ENCODE results near the gene CFAP52. TPM values are rescaled to one million over a fixed set of nuclear protein-coding genes. Genes with fewer than 3 reads are reported as not detected.
"Not testable (repeated sequence)": the region's sequence is repeated elsewhere in the genome, so short reads cannot be mapped to it uniquely, and the experiment has no call there.

Gene CFAP52
- total RNA-seq, 2 donors from 2014 or later, result 1.7 TPM; not detected in 1

GRCh38 chr17:9622961-9623360, 46.5 kb downstream of the CFAP52 start:
- Histone ChIP-seq H3K27me3 (replicated peaks; ENCODE audit: insufficient read depth) (no peaks in the 10 kb centered on the region), H3K27ac (no peak overlapping the region), H3K36me3 (no peaks in the 10 kb centered on the region), H3K4me3 (no peak overlapping the region), H3K9me3 (no peaks in the 10 kb centered on the region), H3K4me1 (replicated peaks) (no peaks in the 10 kb centered on the region)
- no peak for TF ChIP-seq POLR2A (IDR thresholded peaks at IDR 0.05)
- intact Hi-C loops (cut with DNase I), result no loop called here
- no peak for DNase-seq (ENCODE audit: low spot score)

GRCh38 chr17:9628509-9628908, 52.1 kb downstream of the CFAP52 start:
- TF ChIP-seq CTCF (IDR thresholded peaks at IDR 0.05) (no peak), POLR2AphosphoS5 (IDR thresholded peaks at IDR 0.05) (no peak), POLR2A (IDR thresholded peaks at IDR 0.05) (no peak)
- Histone ChIP-seq H3K27me3 (replicated peaks; ENCODE audit: insufficient read depth) (no peaks in the 10 kb centered on the region), H3K36me3 (no peaks in the 10 kb centered on the region), H3K4me1 (replicated peaks) (no peaks in the 10 kb centered on the region), H3K4me3 (no peak overlapping the region), H3K9me3 (no peaks in the 10 kb centered on the region), H3K27ac (no peak overlapping the region)
- WGBS, result 84% methylated on average over 10 of the region's 10 CpGs
- no peak for DNase-seq (ENCODE audit: low spot score)
- intact Hi-C loops (cut with DNase I), result no loop called here

- TF ChIP-seq CTCF (IDR thresholded peaks at IDR 0.05) (no peak), POLR2AphosphoS5 (IDR thresholded peaks at IDR 0.05) (no peak), POLR2A (IDR thresholded peaks at IDR 0.05) (no peak)
- H3K4me1 ChIP-seq (replicated peaks), result no peaks in the 10 kb centered on the region
- 93% methylated on average over 11 of the region's 11 CpGs for WGBS
- no peak for DNase-seq (ENCODE audit: low spot score)
- H3K9me3 ChIP-seq, result no peaks in the 10 kb centered on the region
- H3K4me3 ChIP-seq, result no peak overlapping the region
- no peaks in the 10 kb centered on the region for H3K27me3 ChIP-seq (replicated peaks; ENCODE audit: insufficient read depth)
- H3K27ac ChIP-seq, result no peak overlapping the region
- no peaks in the 10 kb centered on the region for H3K36me3 ChIP-seq
- intact Hi-C loops (cut with DNase I), result no loop called here
Observed at GRCh38 chr17:9632741-9633140, 56.3 kb downstream of the CFAP52 start.

- no peak overlapping the region for H3K27ac ChIP-seq
- WGBS, result 91% methylated on average over 6 of the region's 6 CpGs
Observed at GRCh38 chr17:9635340-9635739, 58.9 kb downstream of the CFAP52 start.

GRCh38 chr17:9636501-9636900, 60.1 kb downstream of the CFAP52 start:
- H3K27me3 ChIP-seq (replicated peaks; ENCODE audit: insufficient read depth), result no peaks in the 10 kb centered on the region
- H3K4me3 ChIP-seq, result no peak overlapping the region
- H3K36me3 ChIP-seq, result no peaks in the 10 kb centered on the region
- WGBS, result 87% methylated on average over 12 of the region's 12 CpGs
- DNase-seq (ENCODE audit: low spot score), result no peak
- TF ChIP-seq CTCF (IDR thresholded peaks at IDR 0.05) (no peak), POLR2AphosphoS5 (IDR thresholded peaks at IDR 0.05) (no peak), POLR2A (IDR thresholded peaks at IDR 0.05) (no peak)
- intact Hi-C loops (cut with DNase I), result no loop called here
- H3K9me3 ChIP-seq, result no peaks in the 10 kb centered on the region
- H3K27ac ChIP-seq, result no peak overlapping the region
- no peaks in the 10 kb centered on the region for H3K4me1 ChIP-seq (replicated peaks)

More at GRCh38 chr17:9635340-9635739, 58.9 kb downstream of the CFAP52 start:
- Histone ChIP-seq H3K27me3 (replicated peaks; ENCODE audit: insufficient read depth) (no peaks in the 10 kb centered on the region), H3K4me1 (replicated peaks) (no peaks in the 10 kb centered on the region), H3K36me3 (no peaks in the 10 kb centered on the region), H3K9me3 (no peaks in the 10 kb centered on the region), H3K4me3 (no peak overlapping the region)
- intact Hi-C loops (cut with DNase I), result no loop called here
- DNase-seq (ENCODE audit: low spot score), result no peak
- TF ChIP-seq POLR2AphosphoS5 (IDR thresholded peaks at IDR 0.05), result no peak
- TF ChIP-seq POLR2A (IDR thresholded peaks at IDR 0.05), result no peak
- no peak for TF ChIP-seq CTCF (IDR thresholded peaks at IDR 0.05)

GRCh38 chr17:9640388-9640787, 63.9 kb downstream of the CFAP52 start:
- WGBS, result 88% methylated on average over 5 of the region's 5 CpGs
- H3K4me1 ChIP-seq (replicated peaks); H3K9me3 ChIP-seq; H3K36me3 ChIP-seq; H3K27me3 ChIP-seq (replicated peaks; ENCODE audit: insufficient read depth); H3K27ac ChIP-seq; intact Hi-C loops (cut with DNase I); DNase-seq (ENCODE audit: low spot score); H3K4me3 ChIP-seq: not testable (repeated sequence)

Measured in prostate gland (tissue), 2 donors.